HG03280 (cell line): Measurements from ENCODE around the gene EPN3.

Source experiments
- ATAC-seq: cut with Tn5 transposase; IDR thresholded peaks from one replicate; pipeline ENCODE4 v1.9.1; 2021; ENCODE audit warnings: mild to moderate bottlenecking, moderate library complexity; ENCODE audit not compliant: unreplicated experiment

The EPN3 gene

DNA sequence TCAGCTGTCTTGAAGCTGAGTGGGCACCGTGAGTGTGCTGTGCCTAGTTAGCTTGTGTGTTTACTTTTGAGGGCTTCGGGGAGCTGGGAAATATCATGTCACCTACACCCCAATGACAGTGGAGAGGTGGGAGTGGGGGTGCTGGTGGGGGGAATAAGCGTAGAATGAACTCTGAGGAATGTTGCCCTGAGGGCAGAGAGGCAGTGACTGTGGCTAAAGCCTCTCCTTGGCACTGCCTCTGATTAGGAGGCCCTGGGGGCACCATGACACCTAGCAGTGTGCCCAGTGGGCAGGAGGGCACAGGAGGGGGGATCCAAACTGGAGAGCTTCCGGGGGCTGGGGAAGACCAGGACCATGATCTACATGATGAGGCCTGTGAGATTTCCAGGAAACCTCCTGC, 52.8 kb downstream of the EPN3 start:
- ATAC-seq = no peak

DNA sequence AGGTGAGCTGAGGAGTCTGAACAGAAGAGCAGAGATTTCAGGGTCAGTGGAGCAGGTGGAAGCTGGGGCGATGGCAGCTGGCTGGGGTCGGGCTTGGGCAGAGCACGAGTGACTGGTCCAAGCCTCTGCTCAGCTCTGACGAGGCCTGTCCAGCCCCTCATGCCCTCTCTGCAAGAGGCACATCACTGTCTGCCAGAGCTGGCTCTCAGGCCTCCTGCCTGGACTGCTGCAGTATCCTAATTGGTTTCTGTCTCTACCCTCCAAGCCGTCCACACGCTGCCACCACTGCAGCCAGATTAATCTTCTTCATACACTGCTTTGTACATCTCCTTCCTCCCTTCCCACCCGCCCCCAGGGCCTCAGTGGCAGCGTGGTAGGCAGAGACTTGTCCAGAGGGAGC, 53.4 kb downstream of the EPN3 start:
- ATAC-seq = no peak

DNA sequence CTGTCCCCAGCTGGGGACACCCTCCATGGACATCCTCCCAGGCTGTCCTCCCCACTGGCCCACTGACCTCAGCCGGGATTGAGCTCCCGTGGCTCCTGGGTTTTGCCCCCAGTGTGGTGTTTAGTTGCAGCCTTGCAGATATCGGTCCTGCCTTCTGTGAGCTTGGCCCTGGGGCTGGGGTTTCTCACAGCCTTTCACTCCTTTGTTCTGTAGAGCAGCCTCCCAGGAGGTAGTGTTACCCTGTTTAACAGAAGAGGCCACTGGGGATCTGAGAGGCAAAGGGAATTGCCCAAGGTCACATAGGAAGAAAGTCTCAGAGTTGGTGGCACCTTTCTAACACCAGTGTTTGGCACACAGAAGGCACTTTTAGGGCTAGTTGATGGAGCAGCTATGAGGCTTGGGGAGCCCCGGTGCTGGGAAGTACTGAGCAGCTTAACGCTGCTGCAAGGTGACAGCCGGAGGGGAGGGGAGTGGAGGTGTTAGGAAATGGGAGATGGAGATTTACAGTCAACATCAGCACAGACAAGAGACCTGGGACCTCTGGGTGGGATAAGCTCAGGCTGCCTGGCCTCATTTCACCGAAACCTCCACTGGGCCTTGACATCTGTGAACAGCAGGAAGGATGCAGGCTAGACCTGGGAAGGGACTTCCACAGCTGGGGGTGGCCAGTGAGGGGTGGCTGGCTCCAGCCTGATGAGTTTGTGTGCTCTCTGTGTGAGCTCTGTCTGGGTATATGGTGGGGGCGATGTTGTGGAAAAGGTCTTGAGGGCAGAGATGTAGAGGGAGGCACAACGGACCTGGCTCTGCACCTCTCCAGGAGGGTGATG, 54.1 kb downstream of the EPN3 start:
- no peak for ATAC-seq

DNA sequence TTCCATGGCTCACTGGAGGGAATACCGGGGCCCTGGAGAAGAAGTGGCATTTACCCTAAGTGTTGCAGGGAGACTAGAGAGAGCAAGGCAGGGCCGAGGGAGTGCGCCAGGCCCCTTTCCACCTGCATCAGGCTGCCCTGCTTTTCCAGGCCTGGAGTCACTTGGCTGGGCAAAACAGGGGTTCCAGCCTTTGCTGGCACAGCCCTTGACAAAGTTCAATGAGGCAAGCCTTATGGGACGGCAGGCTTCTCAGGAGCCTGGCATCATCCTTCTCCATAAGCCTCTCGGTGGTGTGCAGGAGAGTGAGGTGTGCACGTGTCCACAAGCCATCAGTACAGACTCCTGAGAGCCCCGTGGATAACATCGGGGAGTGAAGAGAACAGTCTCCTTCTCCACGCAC, 55.0 kb downstream of the EPN3 start:
- no peak for ATAC-seq

DNA sequence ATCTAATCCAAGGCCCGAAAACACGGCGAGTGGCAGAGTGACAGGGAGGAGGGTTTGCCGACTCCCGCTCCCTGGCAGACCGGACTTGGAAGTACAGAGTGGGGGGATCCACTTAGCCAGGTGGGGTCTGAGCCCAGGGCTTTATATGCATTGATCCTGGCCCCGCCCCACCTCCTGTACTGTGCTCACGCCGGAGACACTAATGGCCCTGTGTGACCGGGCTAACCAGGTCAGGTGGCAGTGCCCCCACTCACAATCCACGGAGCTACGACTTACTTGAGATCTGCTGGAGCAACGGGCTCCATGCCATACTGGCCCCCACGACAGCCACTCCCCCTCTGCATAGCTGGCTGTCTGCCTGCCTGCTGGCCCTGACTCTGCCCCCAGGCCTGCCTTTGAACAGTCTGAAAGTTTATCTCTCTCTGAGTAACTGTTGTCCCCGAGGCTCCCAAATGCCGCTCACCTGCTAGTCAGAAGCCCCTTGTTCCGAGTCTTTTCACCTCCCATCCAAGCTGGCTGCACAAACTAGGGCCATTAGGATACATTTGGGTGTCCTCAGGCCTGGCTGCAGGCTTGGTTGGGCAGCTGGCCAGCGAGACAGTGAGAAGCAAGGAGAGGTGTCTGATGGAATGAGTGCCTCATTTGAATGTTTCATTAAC, 56.0 kb downstream of the EPN3 start:
- no peak for ATAC-seq

DNA sequence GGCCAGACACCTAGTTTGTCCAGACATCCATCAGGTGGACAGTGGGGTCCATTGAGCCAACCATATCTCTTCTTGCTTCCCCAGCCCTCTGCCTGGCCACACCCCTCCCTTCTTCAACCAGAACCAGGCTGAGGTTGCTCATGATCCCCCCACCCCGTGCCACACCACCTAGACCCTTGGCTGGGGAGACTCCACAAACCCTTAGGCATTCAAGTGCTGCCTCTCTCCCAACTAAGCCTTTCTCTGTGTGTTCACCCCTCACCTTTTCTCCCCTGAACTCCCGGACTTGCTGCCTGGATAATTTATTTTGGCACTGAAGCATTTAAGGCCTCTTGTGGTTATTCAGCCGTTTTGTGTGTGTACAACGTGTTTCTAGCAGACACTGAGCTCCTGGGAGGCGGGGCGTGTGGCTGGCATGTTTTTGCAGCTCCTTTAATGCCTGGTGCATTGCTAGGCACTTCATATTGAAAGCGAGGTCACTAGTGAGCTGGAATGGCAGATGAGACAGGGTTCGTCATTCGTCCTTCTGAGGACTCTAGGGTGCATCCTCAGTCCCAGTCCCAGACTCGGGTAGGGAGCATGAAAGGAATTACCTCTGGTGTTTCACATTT, 56.7 kb downstream of the EPN3 start:
- no peak for ATAC-seq

DNA sequence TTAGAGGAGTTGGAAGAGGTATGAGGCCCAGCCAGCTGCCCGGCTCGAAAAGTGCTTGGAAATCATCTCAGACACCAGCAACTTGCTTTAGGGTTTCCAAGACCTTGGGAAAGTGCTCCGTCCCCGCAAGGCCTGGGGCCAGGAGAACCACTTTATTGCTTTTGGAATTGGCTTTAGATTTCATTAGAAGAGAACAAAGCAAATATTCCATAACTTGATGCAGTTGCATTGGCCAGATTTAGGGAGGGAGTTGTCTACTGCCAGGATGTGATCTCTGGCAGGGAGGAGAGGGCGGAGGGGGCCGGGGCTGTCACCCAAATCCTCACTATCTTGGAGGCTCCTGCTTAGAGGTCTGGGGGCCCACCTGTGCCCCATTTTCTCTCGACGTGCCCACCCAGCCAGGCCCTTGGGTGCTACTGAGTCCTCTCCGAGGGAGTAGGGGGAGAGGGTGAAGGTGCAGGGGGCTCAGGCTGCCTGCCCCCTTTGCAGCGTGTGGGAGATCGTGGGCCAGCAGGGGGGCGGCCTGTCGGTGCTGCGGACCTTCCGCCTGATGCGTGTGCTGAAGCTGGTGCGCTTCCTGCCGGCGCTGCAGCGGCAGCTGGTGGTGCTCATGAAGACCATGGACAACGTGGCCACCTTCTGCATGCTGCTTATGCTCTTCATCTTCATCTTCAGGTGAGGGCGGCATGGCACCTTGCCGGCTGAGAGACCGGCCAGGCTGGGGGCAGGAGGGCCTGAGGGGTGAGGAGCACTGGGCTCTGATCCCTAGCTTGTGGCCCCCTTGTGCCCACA, 58.6 kb downstream of the EPN3 start:
- ATAC-seq = no peak

DNA sequence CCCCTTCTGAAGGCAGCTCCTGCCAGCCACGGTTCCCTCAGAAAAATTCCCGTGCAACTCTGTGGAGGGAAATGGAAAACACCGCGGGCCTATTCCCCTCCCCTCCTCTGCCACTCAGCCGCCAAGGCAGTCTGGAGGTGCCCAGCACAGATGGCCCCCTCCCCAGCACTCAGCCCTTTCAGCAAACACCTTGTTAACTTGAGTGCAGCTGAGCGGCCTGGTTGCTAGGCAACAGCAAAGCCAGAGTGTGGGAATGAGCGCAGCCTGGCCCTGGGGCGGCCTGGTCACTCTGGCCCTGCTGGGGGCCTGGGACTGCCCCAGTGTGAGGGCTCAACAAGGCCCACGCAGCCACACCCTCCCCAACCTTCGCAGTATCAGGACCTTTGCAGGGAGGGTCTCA, 60.8 kb downstream of the EPN3 start:
- no peak for ATAC-seq
